K562 (cell line): ENCODE measurements around the gene MINDY4. TPM values are rescaled to one million over a fixed set of nuclear protein-coding genes. Genes with fewer than 3 reads are reported as not detected.
A peak's percentile ranks its signal among the peaks of the same experiment; 100 is the strongest.

ENCODE experiments used
- ATAC-seq: fragments of 200-7000 bp; cut with Tn5 transposase; 3 replicates; pipeline ENCODE4 v1.9.1; 2020; ENCODE audit warnings: moderate library complexity
- BruUV-seq: library from RNA; stranded (reverse); fragments of 400-500 nt; replicated peaks from 2 replicates; lab custom pipeline; 2021; lab: Mats Ljungman, UMichigan
- CTCF ChIA-PET: fragments of 300-600 bp; formaldehyde crosslinking; extraction: SDS; loops from one replicate; lab custom pipeline; 2021; ENCODE audit warnings: low intra/inter-chr PET ratio; lab: Yijun Ruan, JAX
- POLR2A ChIA-PET: fragments of 300-600, 350-650 bp; sonication (Branson Sonifier 250); formaldehyde crosslinking; extraction: SDS; loops from one replicate; lab custom pipeline; 2021; ENCODE audit warnings: antibody characterized with exemption, inconsistent platforms; lab: Yijun Ruan, JAX
- DNase-seq, 4 experiments: peaks; one replicate each; pipeline versions ENCODE4 v3.0.0 to v3.0.0-alpha.2; 2011 to 2018; ENCODE audit warnings: low spot score in 3 of 4, mixed read lengths in 3 of 4; ENCODE audit errors: extremely low read depth in 1 of 4
- FAIRE-seq: peaks from 2 replicates; lab custom pipeline; 2011; peaks lifted over from hg19 to GRCh38; lab: Jason Lieb, UNC
- H2AFZ ChIP-seq: 2 replicates; pipeline ENCODE4 v1.6.0; 2011; ENCODE audit warnings: low read depth, low read length, control low read depth, inconsistent platforms
- H3K27ac ChIP-seq: fragments of 200-600 bp; 3 replicates; pipeline ENCODE4 v1.8.0; 2011; ENCODE audit warnings: low read depth, mild to moderate bottlenecking, control low read depth, inconsistent platforms, low read length, moderate library complexity, mixed read lengths; ENCODE audit errors: extremely low read depth
- H3K27me3 ChIP-seq, 2 experiments: fragments of 300-600 bp in 1 of 2; 2 replicates in 1 of 2; 3 replicates in 1 of 2; pipeline versions ENCODE4 v1.6.0 to v1.8.0; 2011; ENCODE audit warnings: inconsistent platforms in 2 of 2, low read length in 2 of 2, mild to moderate bottlenecking in 1 of 2, mixed read lengths in 1 of 2, moderate library complexity in 1 of 2; ENCODE audit not compliant: control insufficient read depth in 2 of 2, insufficient read depth in 2 of 2
- H3K36me3 ChIP-seq: fragments of 300-600 bp; 3 replicates; pipeline ENCODE4 v1.8.0; 2011; ENCODE audit warnings: mild to moderate bottlenecking, low read length, inconsistent platforms; ENCODE audit not compliant: control insufficient read depth, insufficient read depth
- H3K4me1 ChIP-seq, 2 experiments: fragments of 200-600 bp in 1 of 2; replicated peaks in 1 of 2; 2 replicates in 1 of 2; 3 replicates in 1 of 2; pipeline versions ENCODE4 v1.5.1 to v1.8.0; 2011; ENCODE audit warnings: inconsistent platforms in 2 of 2, low read length in 2 of 2, mild to moderate bottlenecking in 1 of 2, mixed read lengths in 1 of 2, moderate library complexity in 1 of 2; ENCODE audit not compliant: control insufficient read depth in 2 of 2, insufficient read depth in 2 of 2
- H3K4me2 ChIP-seq: 2 replicates; pipeline ENCODE4 v1.6.1; 2011; ENCODE audit warnings: low read length, control low read depth, inconsistent platforms, mixed read lengths; ENCODE audit not compliant: insufficient read depth
- H3K4me3 ChIP-seq: fragments of 200-600 bp; sonication (generic), shearing (Covaris generic); 2 replicates; pipeline ENCODE4 v1.5.1; 2016; ENCODE audit warnings: control low read depth, inconsistent platforms
- H3K79me2 ChIP-seq: fragments of 200-600 bp; 3 replicates; pipeline ENCODE4 v1.8.0; 2011; ENCODE audit warnings: low read length, inconsistent platforms; ENCODE audit not compliant: control insufficient read depth, insufficient read depth
- H3K9ac ChIP-seq, 2 experiments: 2 replicates each; pipeline versions ENCODE4 v1.6.0 to v1.6.1; 2011; ENCODE audit warnings: low read depth in 2 of 2, low read length in 2 of 2, control low read depth in 1 of 2, inconsistent platforms in 1 of 2, mild to moderate bottlenecking in 1 of 2, mixed read lengths in 1 of 2; ENCODE audit not compliant: insufficient read depth in 1 of 2
- H3K9me1 ChIP-seq: one replicate; pipeline ENCODE4 v1.6.0; 2011; ENCODE audit warnings: inconsistent platforms, mild to moderate bottlenecking, low read length, moderate library complexity; ENCODE audit not compliant: control insufficient read depth, insufficient read depth
- H3K9me3 ChIP-seq: replicated peaks from 2 replicates; pipeline ENCODE4 v1.5.1; 2011; ENCODE audit warnings: low read depth, low read length, inconsistent platforms; ENCODE audit not compliant: control insufficient read depth, insufficient read depth
- H4K20me1 ChIP-seq: replicated peaks from 2 replicates; pipeline ENCODE4 v1.6.1; 2011; ENCODE audit warnings: low read length, inconsistent platforms, mixed read lengths; ENCODE audit not compliant: control insufficient read depth, insufficient read depth
- L3MBTL2 ChIP-seq: fragments of 450-650 bp; IDR thresholded peaks from 2 replicates; pipeline ENCODE4 v1.6.1; 2016; ENCODE audit warnings: mild to moderate bottlenecking, moderate library complexity
- OTX1 ChIP-seq: fragments of 450-650 bp; formaldehyde crosslinking; IDR thresholded peaks from 2 replicates; pipeline ENCODE4 v1.4.0; 2022; ENCODE audit warnings: mild to moderate bottlenecking
- ZC3H4 ChIP-seq: sonication (generic); formaldehyde crosslinking; IDR thresholded peaks from 2 replicates; pipeline ENCODE4 v1.9.0; 2021; ENCODE audit warnings: missing genetic modification reagents, borderline replicate concordance
- ZNF174 ChIP-seq: fragments of 250-450 bp; sonication (Bioruptor Pico); IDR thresholded peaks from 2 replicates; pipeline ENCODE4 v1.4.0; 2020; ENCODE audit warnings: mild to moderate bottlenecking
- ZNF57 ChIP-seq: fragments of 450-650 bp; formaldehyde crosslinking; IDR thresholded peaks from 2 replicates; pipeline ENCODE4 v1.4.0; 2020; ENCODE audit warnings: mild to moderate bottlenecking, moderate library complexity
- ZNF717 ChIP-seq: fragments of 250-450 bp; sonication (Bioruptor Pico); IDR thresholded peaks from 2 replicates; pipeline ENCODE4 v1.5.0; 2021
- WGBS: fragments of 100-300 bp; shearing (Covaris generic); methylation state at CpG from one replicate; pipeline ENCODE4 v1.1.6; 2016; ENCODE audit warnings: low coverage, mixed read lengths; ENCODE audit not compliant: insufficient coverage; ENCODE audit errors: missing lambda C conversion rate; 5-methylcytosine and 5-hydroxymethylcytosine counted together
- in situ Hi-C: fragments of 300-500 bp; cut with MboI; formaldehyde crosslinking; loops from 4 replicates; pipeline ENCODE4 v1.15.0; 2018; ENCODE audit warnings: inconsistent platforms, mixed read lengths
- intact Hi-C: fragments of 100-400 bp; cut with micrococcal nuclease; formaldehyde crosslinking; loops from 2 replicates; pipeline ENCODE4 v1.14.2; 2022
- polyA plus RNA-seq, 8 experiments: library from polyadenylated mRNA; depleted of rRNA in 4 of 8; stranded (reverse) in 5 of 8; unstranded in 3 of 8; fragments of >200 nt; fragmentation: Nextera tagmentation in 2 of 8; fragmentation: Illumina TruSeq in 1 of 8; extraction: Ambion mirVana in 2 of 8; extraction: Trizol in 1 of 8; gene quantifications; 2 replicates each; pipeline versions ENCODE4 v1.2.1 to v1.2.3, GENCODE V29; 2011 to 2014; ENCODE audit warnings: inconsistent platforms in 1 of 8, missing spikeins in 1 of 8
- total RNA-seq, 7 experiments: library from RNA; depleted of rRNA in 6 of 7; stranded (reverse); fragments of >200 nt in 6 of 7; fragmentation: Illumina TruSeq in 2 of 7; extraction: Trizol in 2 of 7; gene quantifications; 2 replicates each; pipeline versions ENCODE4 v1.2.1 to v1.2.3, GENCODE V29; 2011 to 2021; ENCODE audit warnings: low replicate concordance in 1 of 7
- TF ChIP-seq, protein P1 (sequence below): sonication (generic); formaldehyde crosslinking; IDR thresholded peaks from 2 replicates; pipeline ENCODE4 v1.8.0; 2022; ENCODE audit warnings: mild to moderate bottlenecking, low read depth, missing genetic modification reagents
- TF ChIP-seq, protein P2 (sequence below): IDR thresholded peaks from 2 replicates; pipeline ENCODE4 v1.6.1; 2011; ENCODE audit warnings: borderline replicate concordance, low read depth, mild to moderate bottlenecking, moderate library complexity, low read length; ENCODE audit not compliant: insufficient read depth, poor library complexity, severe bottlenecking

The MINDY4 gene
- total and polyA plus RNA-seq, 9 of the 15 experiments (the other 6 are each of a cell fraction or from before 2014, with no cell fraction given) = 2.1 to 16.7 (median 11.0) TPM

DNA sequence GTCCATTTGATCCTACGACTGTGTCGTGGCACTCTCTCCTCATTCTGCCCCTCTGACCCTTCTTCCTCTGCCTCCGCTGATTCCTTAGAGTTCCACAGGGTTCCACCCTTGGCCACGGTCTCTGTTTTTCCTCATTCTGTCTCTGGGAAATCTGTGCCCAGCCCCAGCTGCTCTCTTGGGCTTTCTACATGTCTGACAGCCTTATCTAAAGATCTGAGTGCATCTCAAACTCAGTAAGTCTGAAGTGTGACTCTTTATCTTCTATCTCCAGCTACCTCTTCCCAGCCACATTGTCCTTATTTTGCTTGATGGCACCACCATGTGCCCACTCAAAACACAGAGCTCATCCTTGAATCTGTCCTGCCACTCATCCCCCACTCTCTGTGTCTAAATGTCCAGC is 78.3 kb downstream of the MINDY4 start:
- Histone ChIP-seq H3K79me2 (no peaks in the 10 kb centered on the region), H3K27ac (no peak overlapping the region), H3K9me3 (no peaks in the 10 kb centered on the region), H3K4me2 (no peak overlapping the region), H3K9me1 (no peaks in the 10 kb centered on the region), H3K4me1 (peaks cover 0 to 11% of the 10 kb centered on the region in 2 experiments; a peak in 1 of 5 replicates), H3K36me3 (peaks cover 6% of the 10 kb centered on the region; the same call in 1 of the 3 replicates), H3K27me3 (no peaks in the 10 kb centered on the region), H3K4me3 (no peak overlapping the region), H3K9ac (peak overlapping the region in 1 of 2 experiments; percentile 29; a peak in 1 of 4 replicates), H2AFZ (no peak overlapping the region), H4K20me1 (no peaks in the 10 kb centered on the region)
- no peak for FAIRE-seq
- intact Hi-C loops = no loop called here
- POLR2A ChIA-PET = interaction anchor here (0.6 to 0.9 kb wide), 2 partner anchors 30 to 89 kb away, joined by 3 read pairs; no protein-coding TSS in a partner anchor
- CTCF ChIA-PET = no interaction called here
- 44% methylated on average over 2 of the region's 4 CpGs for WGBS
- no TSS peak for BruUV-seq
- no peak for DNase-seq
- in situ Hi-C loops = no loop called here
- TF ChIP-seq ZC3H4 (CRISPR knock-in tag) = no peak
- no peak for TF ChIP-seq ZNF174 (CRISPR knock-in tag)
- TF ChIP-seq, protein P1, sequence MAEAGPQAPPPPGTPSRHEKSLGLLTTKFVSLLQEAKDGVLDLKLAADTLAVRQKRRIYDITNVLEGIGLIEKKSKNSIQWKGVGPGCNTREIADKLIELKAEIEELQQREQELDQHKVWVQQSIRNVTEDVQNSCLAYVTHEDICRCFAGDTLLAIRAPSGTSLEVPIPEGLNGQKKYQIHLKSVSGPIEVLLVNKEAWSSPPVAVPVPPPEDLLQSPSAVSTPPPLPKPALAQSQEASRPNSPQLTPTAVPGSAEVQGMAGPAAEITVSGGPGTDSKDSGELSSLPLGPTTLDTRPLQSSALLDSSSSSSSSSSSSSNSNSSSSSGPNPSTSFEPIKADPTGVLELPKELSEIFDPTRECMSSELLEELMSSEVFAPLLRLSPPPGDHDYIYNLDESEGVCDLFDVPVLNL = no peak
- no peak for TF ChIP-seq ZNF717 (CRISPR knock-in tag)
- no peak for TF ChIP-seq L3MBTL2
- no peak for TF ChIP-seq ZNF57 (CRISPR knock-in tag)
- TF ChIP-seq, protein P2, sequence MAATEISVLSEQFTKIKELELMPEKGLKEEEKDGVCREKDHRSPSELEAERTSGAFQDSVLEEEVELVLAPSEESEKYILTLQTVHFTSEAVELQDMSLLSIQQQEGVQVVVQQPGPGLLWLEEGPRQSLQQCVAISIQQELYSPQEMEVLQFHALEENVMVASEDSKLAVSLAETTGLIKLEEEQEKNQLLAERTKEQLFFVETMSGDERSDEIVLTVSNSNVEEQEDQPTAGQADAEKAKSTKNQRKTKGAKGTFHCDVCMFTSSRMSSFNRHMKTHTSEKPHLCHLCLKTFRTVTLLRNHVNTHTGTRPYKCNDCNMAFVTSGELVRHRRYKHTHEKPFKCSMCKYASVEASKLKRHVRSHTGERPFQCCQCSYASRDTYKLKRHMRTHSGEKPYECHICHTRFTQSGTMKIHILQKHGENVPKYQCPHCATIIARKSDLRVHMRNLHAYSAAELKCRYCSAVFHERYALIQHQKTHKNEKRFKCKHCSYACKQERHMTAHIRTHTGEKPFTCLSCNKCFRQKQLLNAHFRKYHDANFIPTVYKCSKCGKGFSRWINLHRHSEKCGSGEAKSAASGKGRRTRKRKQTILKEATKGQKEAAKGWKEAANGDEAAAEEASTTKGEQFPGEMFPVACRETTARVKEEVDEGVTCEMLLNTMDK = no peak
- no peak for TF ChIP-seq OTX1 (CRISPR knock-in tag)
- no peak for ATAC-seq
